K562 (cell line): ENCODE results near the gene CIAO3. TPM values are rescaled to one million over a fixed set of nuclear protein-coding genes. Genes with fewer than 3 reads are reported as not detected.

Experiments used
- CGGBP1 ChIP-seq: fragments of 250-450 bp; sonication (Bioruptor Pico); IDR thresholded peaks from 2 replicates; pipeline ENCODE4 v1.9.0; 2021; ENCODE audit warnings: mild to moderate bottlenecking
- CHAMP1 ChIP-seq: fragments of 450-650 bp; IDR thresholded peaks from 2 replicates; pipeline ENCODE4 v1.6.1; 2016; ENCODE audit warnings: mild to moderate bottlenecking
- CHD4 ChIP-seq: fragments of 200-600 bp; sonication (generic); IDR thresholded peaks from 3 replicates; pipeline ENCODE4 v1.6.1; 2012; ENCODE audit warnings: low read depth, mild to moderate bottlenecking, mixed read lengths, low read length, inconsistent platforms; ENCODE audit not compliant: insufficient read depth, insufficient replicate concordance, poor library complexity, severe bottlenecking
- CTBP1 ChIP-seq: fragments of 450-650 bp; IDR thresholded peaks from 2 replicates; pipeline ENCODE4 v1.6.1; 2016; ENCODE audit warnings: borderline replicate concordance
- ERF ChIP-seq: fragments of 450-650 bp; formaldehyde crosslinking; IDR thresholded peaks from 2 replicates; pipeline ENCODE4 v1.4.0; 2020; ENCODE audit warnings: mild to moderate bottlenecking, mixed read lengths
- FOXA3 ChIP-seq, 2 experiments: fragments of 450-650 bp in 1 of 2; sonication (generic) in 1 of 2; formaldehyde crosslinking; IDR thresholded peaks in 1 of 2; conservative IDR thresholded peaks in 1 of 2; 2 replicates each; pipeline versions ENCODE4 v1.4.0 to v1.8.0; 2020 to 2022; ENCODE audit warnings: mild to moderate bottlenecking in 2 of 2, missing genetic modification reagents in 1 of 2
- L3MBTL2 ChIP-seq: fragments of 450-650 bp; IDR thresholded peaks from 2 replicates; pipeline ENCODE4 v1.6.1; 2016; ENCODE audit warnings: mild to moderate bottlenecking, moderate library complexity
- MEIS2 ChIP-seq: fragments of 450-650 bp; IDR thresholded peaks from 2 replicates; pipeline ENCODE4 v1.6.1; 2014; ENCODE audit warnings: mild to moderate bottlenecking; ENCODE audit not compliant: partially characterized antibody
- NFE2 ChIP-seq: IDR thresholded peaks from 2 replicates; pipeline ENCODE4 v1.6.1; 2014; ENCODE audit warnings: antibody characterized with exemption, low read depth
- NONO ChIP-seq, 2 experiments: fragments of 200-400 bp in 1 of 2; fragments of 450-650 bp in 1 of 2; formaldehyde crosslinking in 1 of 2; IDR thresholded peaks; 2 replicates each; pipeline ENCODE4 v1.6.1; 2017; ENCODE audit warnings: low read depth in 2 of 2, mild to moderate bottlenecking in 2 of 2, moderate library complexity in 2 of 2, low read length in 1 of 2
- NRF1 ChIP-seq, 2 experiments: fragments of 450-650 bp; IDR thresholded peaks in 1 of 2; conservative IDR thresholded peaks in 1 of 2; 2 replicates each; pipeline ENCODE4 v1.6.1; 2014; ENCODE audit warnings: mild to moderate bottlenecking in 2 of 2
- PBX2 ChIP-seq, 2 experiments: IDR thresholded peaks in 1 of 2; conservative IDR thresholded peaks in 1 of 2; 2 replicates each; pipeline ENCODE4 v1.6.1; 2016; ENCODE audit warnings: low read depth in 2 of 2, mild to moderate bottlenecking in 1 of 2, missing compliant biosample characterization in 1 of 2, missing genetic modification characterization in 1 of 2, moderate library complexity in 1 of 2
- TAF1 ChIP-seq: IDR thresholded peaks from 2 replicates; pipeline ENCODE4 v1.6.1; 2011; ENCODE audit warnings: mild to moderate bottlenecking, low read length, moderate library complexity; ENCODE audit not compliant: insufficient read depth, control insufficient read depth, severe bottlenecking; ENCODE audit errors: extremely low read depth
- TAF7 ChIP-seq: fragments of 450-650 bp; IDR thresholded peaks from 2 replicates; pipeline ENCODE4 v1.6.1; 2016; ENCODE audit warnings: missing genetic modification characterization, missing compliant biosample characterization
- ZNF212 ChIP-seq: fragments of 450-650 bp; formaldehyde crosslinking; IDR thresholded peaks from 2 replicates; pipeline ENCODE4 v1.4.0; 2020; ENCODE audit warnings: mild to moderate bottlenecking
- polyA plus RNA-seq, 8 experiments: library from polyadenylated mRNA; depleted of rRNA in 4 of 8; stranded (reverse) in 5 of 8; unstranded in 3 of 8; fragments of >200 nt; fragmentation: Nextera tagmentation in 2 of 8; fragmentation: Illumina TruSeq in 1 of 8; extraction: Ambion mirVana in 2 of 8; extraction: Trizol in 1 of 8; gene quantifications; 2 replicates each; pipeline versions ENCODE4 v1.2.1 to v1.2.3, GENCODE V29; 2011 to 2014; ENCODE audit warnings: inconsistent platforms in 1 of 8, missing spikeins in 1 of 8
- total RNA-seq, 7 experiments: library from RNA; depleted of rRNA in 6 of 7; stranded (reverse); fragments of >200 nt in 6 of 7; fragmentation: Illumina TruSeq in 2 of 7; extraction: Trizol in 2 of 7; gene quantifications; 2 replicates each; pipeline versions ENCODE4 v1.2.1 to v1.2.3, GENCODE V29; 2011 to 2021; ENCODE audit warnings: low replicate concordance in 1 of 7
- TF ChIP-seq, protein P1 (sequence below): fragments of 450-650 bp; IDR thresholded peaks from 2 replicates; pipeline ENCODE4 v1.6.1; 2016

Gene CIAO3
- total and polyA plus RNA-seq, 9 of the 15 experiments (the other 6 are each of a cell fraction or from before 2014, with no cell fraction given), result 2.2 to 35.6 (median 18.7) TPM

DNA sequence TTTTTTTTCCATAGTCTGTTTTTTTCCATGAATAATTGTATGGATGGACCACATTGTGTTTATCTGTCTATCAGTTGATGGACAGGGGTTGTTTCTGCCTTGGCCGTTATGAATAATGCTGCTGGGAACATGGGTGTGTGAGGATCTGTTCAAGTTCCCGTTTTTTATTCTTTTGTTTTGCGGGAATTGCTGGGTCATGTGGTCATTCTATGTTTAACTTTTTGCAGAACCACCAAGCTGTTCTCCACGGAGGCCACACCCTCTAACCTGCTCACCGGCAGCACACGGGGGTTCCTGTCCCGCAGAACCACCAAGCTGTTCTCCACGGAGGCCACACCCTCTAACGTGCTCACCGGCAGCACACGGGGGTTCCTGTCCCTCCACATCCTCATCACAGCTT is 13.9 kb upstream of the CIAO3 start (continued):
- TF ChIP-seq PBX2 (CRISPR knock-in tag; IDR thresholded peaks at IDR 0.05; ENCODE audit: low read depth) (peak; percentile 44; the same call in 1 of the 2 replicates), PBX2 (tag; conservative IDR thresholded peaks at IDR 0.05; ENCODE audit: low read depth) (0 out of 2 replicates have a peak, but pooled peaks have one; percentile 10), TAF1 (no peak), NRF1 (conservative IDR thresholded peaks at IDR 0.05 in 1 of 2, IDR thresholded peaks at IDR 0.05 in 1 of 2) (peak in 1 of 2 experiments; percentile 9; a peak in 1 of 4 replicates), NFE2 (peak; percentile 38; the same call in 1 of the 2 replicates), MEIS2 (peak; percentile 38), CHAMP1 (no peak), L3MBTL2 (peak; percentile 42; the same call in 1 of the 2 replicates), CHD4 (no peak), FOXA3 (CRISPR knock-in tag; conservative IDR thresholded peaks at IDR 0.05 in 1 of 2, IDR thresholded peaks at IDR 0.05 in 1 of 2) (no peak), ERF (no peak), ZNF212 (CRISPR knock-in tag) (no peak), CTBP1 (0 out of 2 replicates have a peak, but pooled peaks have one; percentile 26), CGGBP1 (CRISPR knock-in tag) (no peak), TAF7 (tag) (no peak), NONO (IDR thresholded peaks at IDR 0.05; ENCODE audit: low read depth in 2 of 2, low read length in 1 of 2) (no peak)
- TF ChIP-seq, protein P1, sequence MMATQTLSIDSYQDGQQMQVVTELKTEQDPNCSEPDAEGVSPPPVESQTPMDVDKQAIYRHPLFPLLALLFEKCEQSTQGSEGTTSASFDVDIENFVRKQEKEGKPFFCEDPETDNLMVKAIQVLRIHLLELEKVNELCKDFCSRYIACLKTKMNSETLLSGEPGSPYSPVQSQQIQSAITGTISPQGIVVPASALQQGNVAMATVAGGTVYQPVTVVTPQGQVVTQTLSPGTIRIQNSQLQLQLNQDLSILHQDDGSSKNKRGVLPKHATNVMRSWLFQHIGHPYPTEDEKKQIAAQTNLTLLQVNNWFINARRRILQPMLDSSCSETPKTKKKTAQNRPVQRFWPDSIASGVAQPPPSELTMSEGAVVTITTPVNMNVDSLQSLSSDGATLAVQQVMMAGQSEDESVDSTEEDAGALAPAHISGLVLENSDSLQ, result peak; percentile 93
